ENCODE measurements around the gene SIMC1. TPM values are rescaled to one million over a fixed set of nuclear protein-coding genes. Genes with fewer than 3 reads are reported as not detected.
"Not testable (repeated sequence)": the region's sequence is repeated elsewhere in the genome, so short reads cannot be mapped to it uniquely, and the experiment has no call there.

SIMC1 gene
- total and polyA plus RNA-seq, 2 of the 4 experiments (the other 2 are of a cell fraction), result 8.2 to 11.7 TPM

- H2AK5ac ChIP-seq (ENCODE audit: low read depth, low read length); H3K9ac ChIP-seq (ENCODE audit: low read depth, low read length); H2AK9ac ChIP-seq (replicated peaks; ENCODE audit: low read depth, low read length, poor library complexity); in situ Hi-C loops (cut with MboI; ENCODE audit: low sequenced_read_pairs); H3K14ac ChIP-seq (replicated peaks; ENCODE audit: low read depth, low read length); H3K79me1 ChIP-seq (ENCODE audit: low read depth in 1 of 2, low read length in 2 of 2); CTCF ChIA-PET; H2BK20ac ChIP-seq (ENCODE audit: low read depth, low read length); H4K20me1 ChIP-seq (ENCODE audit: insufficient read depth, low read length); H3K23ac ChIP-seq (ENCODE audit: low read depth, low read length); H3K36me3 ChIP-seq (ENCODE audit: control insufficient read depth, insufficient read depth, low read length); intact Hi-C loops (cut with micrococcal nuclease); H2BK15ac ChIP-seq (ENCODE audit: low read depth, low read length); H3K27me3 ChIP-seq (ENCODE audit: control insufficient read depth, insufficient read depth, low read length); POLR2A ChIA-PET (ENCODE audit: unreplicated experiment); H2BK5ac ChIP-seq (ENCODE audit: low read depth, low read length, poor library complexity, severe bottlenecking); H3K4me3 ChIP-seq (ENCODE audit: insufficient read depth, low read depth, low read length); H3K9me1 ChIP-seq (ENCODE audit: insufficient read depth, low read length); H3K4ac ChIP-seq (ENCODE audit: low read depth, low read length); H3K4me1 ChIP-seq (ENCODE audit: control insufficient read depth, insufficient read depth, low read length); BruUV-seq (replicated peaks); H3K18ac ChIP-seq (ENCODE audit: low read depth, low read length); H3K56ac ChIP-seq (ENCODE audit: extremely low read depth, insufficient read depth, low read length); H4K5ac ChIP-seq (ENCODE audit: low read depth, low read length); H2AFZ ChIP-seq (replicated peaks; ENCODE audit: low read length, poor library complexity); H2BK120ac ChIP-seq (ENCODE audit: low read depth, low read length); ATAC-seq (ENCODE audit: low read depth); H3K4me2 ChIP-seq (ENCODE audit: low read depth, low read length); H3K27ac ChIP-seq (ENCODE audit: insufficient read depth, low read length); DNase-seq; H4K8ac ChIP-seq (ENCODE audit: low read depth in 2 of 2, low read length in 2 of 2); dilution Hi-C loops (cut with HindIII; ENCODE audit: low sequenced_read_pairs, unreplicated experiment); H4K91ac ChIP-seq (ENCODE audit: insufficient read depth, low read depth, low read length); H3K9me3 ChIP-seq (ENCODE audit: control insufficient read depth, insufficient read depth, low read length): not testable (repeated sequence)
- no CpG with 5 or more reads among the region's 1 CpG for WGBS, 2 experiments (ENCODE audit: extremely low coverage in 2 of 2, insufficient read length in 1 of 2)
These were observed 28.2 kb downstream of the SIMC1 start for GRCh38 chr5:176266448-176266847.

GRCh38 chr5:176289018-176289417 lies 50.8 kb downstream of the SIMC1 start:
- H2AFZ ChIP-seq (replicated peaks; ENCODE audit: low read length, poor library complexity); H2AK5ac ChIP-seq (ENCODE audit: low read depth, low read length); dilution Hi-C loops (cut with HindIII; ENCODE audit: low sequenced_read_pairs, unreplicated experiment); intact Hi-C loops (cut with micrococcal nuclease); H3K9ac ChIP-seq (ENCODE audit: low read depth, low read length); CTCF ChIA-PET; H4K8ac ChIP-seq (ENCODE audit: low read depth in 2 of 2, low read length in 2 of 2); H3K9me3 ChIP-seq (ENCODE audit: control insufficient read depth, insufficient read depth, low read length); H3K56ac ChIP-seq (ENCODE audit: extremely low read depth, insufficient read depth, low read length); H4K91ac ChIP-seq (ENCODE audit: insufficient read depth, low read depth, low read length); H3K4me2 ChIP-seq (ENCODE audit: low read depth, low read length); H3K36me3 ChIP-seq (ENCODE audit: control insufficient read depth, insufficient read depth, low read length); H3K27ac ChIP-seq (ENCODE audit: insufficient read depth, low read length); H3K14ac ChIP-seq (replicated peaks; ENCODE audit: low read depth, low read length); H3K4me3 ChIP-seq (ENCODE audit: insufficient read depth, low read depth, low read length); H3K4me1 ChIP-seq (ENCODE audit: control insufficient read depth, insufficient read depth, low read length); H2BK20ac ChIP-seq (ENCODE audit: low read depth, low read length); H3K18ac ChIP-seq (ENCODE audit: low read depth, low read length); in situ Hi-C loops (cut with MboI; ENCODE audit: low sequenced_read_pairs); H3K79me1 ChIP-seq (ENCODE audit: low read depth in 1 of 2, low read length in 2 of 2); H2BK15ac ChIP-seq (ENCODE audit: low read depth, low read length); H3K27me3 ChIP-seq (ENCODE audit: control insufficient read depth, insufficient read depth, low read length); H3K23ac ChIP-seq (ENCODE audit: low read depth, low read length); H2BK5ac ChIP-seq (ENCODE audit: low read depth, low read length, poor library complexity, severe bottlenecking); H4K5ac ChIP-seq (ENCODE audit: low read depth, low read length); H2BK120ac ChIP-seq (ENCODE audit: low read depth, low read length); ATAC-seq (ENCODE audit: low read depth); POLR2A ChIA-PET (ENCODE audit: unreplicated experiment); H3K9me1 ChIP-seq (ENCODE audit: insufficient read depth, low read length); DNase-seq; H4K20me1 ChIP-seq (ENCODE audit: insufficient read depth, low read length); H2AK9ac ChIP-seq (replicated peaks; ENCODE audit: low read depth, low read length, poor library complexity); H3K4ac ChIP-seq (ENCODE audit: low read depth, low read length); BruUV-seq (replicated peaks): not testable (repeated sequence)

Measured in IMR-90 (cell line).